ENCODE measurements around the gene MPC2. TPM values are rescaled to one million over a fixed set of nuclear protein-coding genes. Genes with fewer than 3 reads are reported as not detected.

MPC2 gene
- total RNA-seq, 1 experiment from 2014 or later, result 32.9 TPM

- Histone ChIP-seq H3K14ac (ENCODE audit: insufficient read depth, low read length) (no peak overlapping the region), H3K4me2 (ENCODE audit: insufficient read depth, insufficient read length, low read length) (no peak overlapping the region), H2BK12ac (ENCODE audit: insufficient read length, low read depth, low read length) (no peak overlapping the region), H3K27me3 (ENCODE audit: insufficient read depth, low read length) (no peaks in the 10 kb centered on the region), H3K9me3 (ENCODE audit: control insufficient read depth, low read depth, low read length) (no peaks in the 10 kb centered on the region), H3K4ac (ENCODE audit: low read depth, low read length) (no peak overlapping the region), H2BK120ac (ENCODE audit: low read depth, low read length, poor library complexity, severe bottlenecking) (no peak overlapping the region), H2AK5ac (ENCODE audit: insufficient read length, low read length) (no peak overlapping the region), H4K20me1 (ENCODE audit: control insufficient read depth, insufficient read depth, insufficient read length) (no peaks in the 10 kb centered on the region), H3K4me1 (ENCODE audit: insufficient read depth, low read length) (no peaks in the 10 kb centered on the region), H3K18ac (ENCODE audit: insufficient read length, low read depth, low read length) (no peak overlapping the region), H2BK15ac (ENCODE audit: low read depth, low read length) (no peak overlapping the region), H2AFZ (ENCODE audit: low read length) (no peak overlapping the region), H3K79me2 (ENCODE audit: insufficient read depth, low read length) (no peaks in the 10 kb centered on the region), H3K79me1 (ENCODE audit: insufficient read depth, low read depth, low read length, poor library complexity, severe bottlenecking) (no peaks in the 10 kb centered on the region), H4K5ac (ENCODE audit: insufficient read length, low read depth, low read length) (no peak overlapping the region), H4K91ac (ENCODE audit: insufficient read length, low read depth, low read length) (no peak overlapping the region), H4K8ac (replicated peaks; ENCODE audit: insufficient read length, low read depth, low read length) (no peak overlapping the region), H3K23me2 (ENCODE audit: insufficient read length, low read depth, low read length, poor library complexity, severe bottlenecking) (no peaks in the 10 kb centered on the region), H3K56ac (ENCODE audit: insufficient read length, low read depth, low read length) (no peak overlapping the region), H2BK5ac (ENCODE audit: insufficient read length, low read length) (no peak overlapping the region), H3K23ac (ENCODE audit: insufficient read length, low read depth, low read length) (no peak overlapping the region), H3K27ac (ENCODE audit: insufficient read length, low read depth, low read length) (no peak overlapping the region), H2BK20ac (ENCODE audit: low read depth, low read length, poor library complexity, severe bottlenecking) (no peak overlapping the region), H3T11ph (ENCODE audit: low read length) (no peak overlapping the region), H3K9ac (ENCODE audit: extremely low read depth, insufficient read length, low read length) (no peak overlapping the region)
- Mint-ChIP-seq H3K36me3 (ENCODE audit: insufficient read depth in 1 of 3, low read depth in 3 of 3) (no peaks in the 10 kb centered on the region), H3K27me3 (ENCODE audit: low read depth) (no peaks in the 10 kb centered on the region), H3K9me3 (no peaks in the 10 kb centered on the region), H3K4me3 (no peak overlapping the region), H3K27ac (no peak overlapping the region), H3K4me1 (peaks cover under 1 to 3% of the 10 kb centered on the region in 2 experiments; a peak in 2 of 4 replicates)
- no CpG with 5 or more reads among the region's 2 CpGs for WGBS (ENCODE audit: extremely low coverage, insufficient read length, low lambda C conversion rate)
- no peak for TF ChIP-seq CTCF (conservative IDR thresholded peaks at IDR 0.05)
- DNase-seq, result no peak
Measured at GRCh38 chr1:167928457-167928852, 8.4 kb downstream of the MPC2 start.

Data from H9 (cell line).